H9 (cell line): ENCODE results near the gene PHGDH. TPM values are rescaled to one million over a fixed set of nuclear protein-coding genes. Genes with fewer than 3 reads are reported as not detected.

Experiments
- DNase-seq: peaks from one replicate; pipeline ENCODE4 v3.0.0-alpha.2; 2017
- H2AFZ ChIP-seq: one replicate; pipeline ENCODE4 v1.6.1; 2013; ENCODE audit warnings: mild to moderate bottlenecking, low read length, control low read depth, moderate library complexity
- H2AK5ac ChIP-seq: 2 replicates; pipeline ENCODE4 v1.6.1; 2013; ENCODE audit warnings: low read length, control low read depth, mixed read lengths; ENCODE audit not compliant: insufficient read length
- H2BK120ac ChIP-seq: one replicate; pipeline ENCODE4 v1.6.1; 2013; ENCODE audit warnings: low read depth, mild to moderate bottlenecking, low read length, control low read depth, inconsistent platforms; ENCODE audit not compliant: poor library complexity, severe bottlenecking
- H2BK12ac ChIP-seq: 2 replicates; pipeline ENCODE4 v1.6.1; 2013; ENCODE audit warnings: low read length, control low read depth, mixed read lengths, low read depth; ENCODE audit not compliant: insufficient read length
- H2BK15ac ChIP-seq: 2 replicates; pipeline ENCODE4 v1.6.1; 2013; ENCODE audit warnings: low read depth, low read length, control low read depth
- H2BK20ac ChIP-seq: one replicate; pipeline ENCODE4 v1.6.1; 2013; ENCODE audit warnings: low read depth, mild to moderate bottlenecking, low read length, control low read depth, inconsistent platforms; ENCODE audit not compliant: poor library complexity, severe bottlenecking
- H2BK5ac ChIP-seq: 2 replicates; pipeline ENCODE4 v1.6.1; 2013; ENCODE audit warnings: low read length, control low read depth, mixed read lengths; ENCODE audit not compliant: insufficient read length
- H3K14ac ChIP-seq: 2 replicates; pipeline ENCODE4 v1.6.1; 2013; ENCODE audit warnings: low read length, control low read depth; ENCODE audit not compliant: insufficient read depth
- H3K18ac ChIP-seq: 2 replicates; pipeline ENCODE4 v1.6.1; 2013; ENCODE audit warnings: low read depth, mild to moderate bottlenecking, mixed read lengths, low read length, control low read depth; ENCODE audit not compliant: insufficient read length
- H3K23ac ChIP-seq: 2 replicates; pipeline ENCODE4 v1.6.1; 2013; ENCODE audit warnings: low read length, control low read depth, mixed read lengths, low read depth; ENCODE audit not compliant: insufficient read length
- H3K23me2 ChIP-seq: 2 replicates; pipeline ENCODE4 v1.6.1; 2013; ENCODE audit warnings: low read depth, mild to moderate bottlenecking, mixed read lengths, low read length, control low read depth; ENCODE audit not compliant: insufficient read length, poor library complexity, severe bottlenecking
- H3K27ac ChIP-seq: 2 replicates; pipeline ENCODE4 v1.5.1; 2013; ENCODE audit warnings: low read length, control low read depth, mixed read lengths, low read depth; ENCODE audit not compliant: insufficient read length
- H3K27me3 ChIP-seq: 2 replicates; pipeline ENCODE4 v1.6.1; 2013; ENCODE audit warnings: low read length, control low read depth, inconsistent platforms; ENCODE audit not compliant: insufficient read depth
- H3K4ac ChIP-seq: 2 replicates; pipeline ENCODE4 v1.6.1; 2013; ENCODE audit warnings: low read depth, mild to moderate bottlenecking, control low read depth, inconsistent platforms, low read length, moderate library complexity
- H3K4me1 ChIP-seq: 2 replicates; pipeline ENCODE4 v1.6.1; 2013; ENCODE audit warnings: low read length, control low read depth, inconsistent platforms; ENCODE audit not compliant: insufficient read depth
- H3K4me2 ChIP-seq: 2 replicates; pipeline ENCODE4 v1.6.1; 2013; ENCODE audit warnings: low read length, control low read depth, mixed read lengths; ENCODE audit not compliant: insufficient read length, insufficient read depth
- H3K56ac ChIP-seq: 2 replicates; pipeline ENCODE4 v1.6.1; 2013; ENCODE audit warnings: low read depth, mild to moderate bottlenecking, mixed read lengths, low read length, control low read depth; ENCODE audit not compliant: insufficient read length
- H3K79me1 ChIP-seq: 2 replicates; pipeline ENCODE4 v1.6.1; 2013; ENCODE audit warnings: low read depth, mild to moderate bottlenecking, moderate library complexity, low read length, control low read depth, inconsistent platforms; ENCODE audit not compliant: insufficient read depth, poor library complexity, severe bottlenecking
- H3K79me2 ChIP-seq: 2 replicates; pipeline ENCODE4 v1.6.1; 2013; ENCODE audit warnings: low read length, control low read depth, inconsistent platforms; ENCODE audit not compliant: insufficient read depth
- H3K9ac ChIP-seq: 2 replicates; pipeline ENCODE4 v1.6.1; 2013; ENCODE audit warnings: low read length, control low read depth, mixed read lengths; ENCODE audit not compliant: insufficient read length; ENCODE audit errors: extremely low read depth
- H3K9me3 ChIP-seq: one replicate; pipeline ENCODE4 v1.6.1; 2013; ENCODE audit warnings: low read depth, low read length, inconsistent platforms; ENCODE audit not compliant: control insufficient read depth
- H3T11ph ChIP-seq: one replicate; pipeline ENCODE4 v1.6.1; 2013; ENCODE audit warnings: mild to moderate bottlenecking, low read length, control low read depth, inconsistent platforms
- H4K20me1 ChIP-seq: one replicate; pipeline ENCODE4 v1.6.1; 2013; ENCODE audit not compliant: control insufficient read depth, insufficient read length, insufficient read depth
- H4K5ac ChIP-seq: 2 replicates; pipeline ENCODE4 v1.6.1; 2013; ENCODE audit warnings: low read depth, mild to moderate bottlenecking, mixed read lengths, low read length, control low read depth; ENCODE audit not compliant: insufficient read length
- H4K8ac ChIP-seq: replicated peaks from 2 replicates; pipeline ENCODE4 v1.6.1; 2013; ENCODE audit warnings: low read length, control low read depth, mixed read lengths, low read depth; ENCODE audit not compliant: insufficient read length
- H4K91ac ChIP-seq: 2 replicates; pipeline ENCODE4 v1.6.1; 2013; ENCODE audit warnings: low read depth, mild to moderate bottlenecking, moderate library complexity, mixed read lengths, low read length, control low read depth; ENCODE audit not compliant: insufficient read length
- H3K27ac Mint-ChIP-seq, 3 experiments: 2 replicates in 2 of 3; 3 replicates in 1 of 3; pipeline ENCODE4 v1.8.0; 2020 to 2021; ENCODE audit warnings: mixed read lengths in 3 of 3, mild to moderate bottlenecking in 1 of 3, moderate library complexity in 1 of 3
- H3K27me3 Mint-ChIP-seq: 2 replicates; pipeline ENCODE4 v1.8.0; 2021; ENCODE audit warnings: low read depth, mild to moderate bottlenecking, moderate library complexity, mixed read lengths
- H3K36me3 Mint-ChIP-seq, 3 experiments: 2 replicates in 2 of 3; 3 replicates in 1 of 3; pipeline ENCODE4 v1.8.0; 2020 to 2021; ENCODE audit warnings: low read depth in 3 of 3, mixed read lengths in 3 of 3; ENCODE audit not compliant: insufficient read depth in 1 of 3
- H3K4me1 Mint-ChIP-seq, 2 experiments: 2 replicates each; pipeline ENCODE4 v1.8.0; 2020; ENCODE audit warnings: mixed read lengths in 2 of 2
- H3K4me3 Mint-ChIP-seq, 2 experiments: 2 replicates in 1 of 2; 3 replicates in 1 of 2; pipeline ENCODE4 v1.8.0; 2020 to 2021; ENCODE audit warnings: mild to moderate bottlenecking in 2 of 2, mixed read lengths in 2 of 2, moderate library complexity in 1 of 2
- H3K9me3 Mint-ChIP-seq, 2 experiments: 2 replicates in 1 of 2; 3 replicates in 1 of 2; pipeline ENCODE4 v1.8.0; 2020; ENCODE audit warnings: mild to moderate bottlenecking in 2 of 2, mixed read lengths in 2 of 2, moderate library complexity in 1 of 2
- WGBS: extraction: QIAGEN DNeasy Blood & Tissue Kit; methylation state at CpG from one replicate; pipeline ENCODE4 v1.1.7; 2013; ENCODE audit warnings: missing lambda C conversion rate, low lambda C conversion rate, mixed read lengths; ENCODE audit not compliant: insufficient read length; ENCODE audit errors: extremely low coverage; 5-methylcytosine and 5-hydroxymethylcytosine counted together
- total RNA-seq: library from RNA; stranded (reverse); gene quantifications from 2 replicates; pipeline ENCODE4 v1.2.1, GENCODE V29; 2021
- TF ChIP-seq, protein P1 (sequence below): fragments of 200-600 bp; sonication (generic); conservative IDR thresholded peaks from 3 replicates; pipeline ENCODE4 v1.8.0; 2021; ENCODE audit warnings: antibody characterized with exemption, mild to moderate bottlenecking

Gene PHGDH
- total RNA-seq, 1 experiment from 2014 or later = 458 TPM

DNA sequence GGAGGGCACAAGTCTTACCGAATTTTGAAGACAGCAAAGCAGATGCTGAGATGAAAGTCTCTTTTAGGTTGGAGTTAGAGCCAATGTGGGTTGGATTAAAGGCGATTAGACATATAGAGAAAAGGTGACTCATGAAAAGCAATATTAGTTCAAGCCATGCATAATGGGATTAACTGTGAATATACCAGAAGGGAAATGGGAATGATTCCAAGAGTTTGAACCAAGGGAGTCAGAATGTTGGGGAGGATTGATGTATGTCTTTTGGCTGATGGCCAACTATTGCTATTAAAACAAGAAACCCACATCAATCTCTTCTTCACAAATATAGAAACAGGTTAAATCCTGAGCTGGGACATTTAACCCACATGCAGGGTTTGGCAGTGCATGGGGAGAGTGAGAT lies 55.8 kb downstream of the PHGDH start:
- Histone ChIP-seq H2BK15ac (no peak overlapping the region), H3T11ph (no peak overlapping the region), H3K14ac (no peak overlapping the region), H2AFZ (no peak overlapping the region), H3K23ac (no peak overlapping the region), H4K5ac (no peak overlapping the region), H3K23me2 (no peaks in the 10 kb centered on the region), H3K9ac (no peak overlapping the region), H3K4ac (no peak overlapping the region), H3K9me3 (no peaks in the 10 kb centered on the region), H3K18ac (no peak overlapping the region), H4K91ac (no peak overlapping the region), H2BK120ac (no peak overlapping the region), H4K8ac (no peak overlapping the region), H3K27me3 (no peaks in the 10 kb centered on the region), H2BK20ac (no peak overlapping the region), H2BK5ac (no peak overlapping the region), H3K4me2 (no peak overlapping the region), H2AK5ac (no peak overlapping the region), H2BK12ac (no peak overlapping the region), H3K79me1 (no peaks in the 10 kb centered on the region), H3K4me1 (no peaks in the 10 kb centered on the region), H4K20me1 (no peaks in the 10 kb centered on the region), H3K56ac (no peak overlapping the region), H3K79me2 (no peaks in the 10 kb centered on the region), H3K27ac (no peak overlapping the region)
- H3K36me3 Mint-ChIP-seq = no peaks in the 10 kb centered on the region
- DNase-seq = no peak
- H3K4me1 Mint-ChIP-seq = peaks cover 6 to 7% of the 10 kb centered on the region in 2 experiments; a peak in 1 of 4 replicates
- no peaks in the 10 kb centered on the region; a peak in 1 of 5 replicates for H3K9me3 Mint-ChIP-seq
- no CpG with 5 or more reads among the region's 2 CpGs for WGBS
- H3K27ac Mint-ChIP-seq = no peak overlapping the region
- H3K27me3 Mint-ChIP-seq = peaks cover 7% of the 10 kb centered on the region
- TF ChIP-seq, protein P1, sequence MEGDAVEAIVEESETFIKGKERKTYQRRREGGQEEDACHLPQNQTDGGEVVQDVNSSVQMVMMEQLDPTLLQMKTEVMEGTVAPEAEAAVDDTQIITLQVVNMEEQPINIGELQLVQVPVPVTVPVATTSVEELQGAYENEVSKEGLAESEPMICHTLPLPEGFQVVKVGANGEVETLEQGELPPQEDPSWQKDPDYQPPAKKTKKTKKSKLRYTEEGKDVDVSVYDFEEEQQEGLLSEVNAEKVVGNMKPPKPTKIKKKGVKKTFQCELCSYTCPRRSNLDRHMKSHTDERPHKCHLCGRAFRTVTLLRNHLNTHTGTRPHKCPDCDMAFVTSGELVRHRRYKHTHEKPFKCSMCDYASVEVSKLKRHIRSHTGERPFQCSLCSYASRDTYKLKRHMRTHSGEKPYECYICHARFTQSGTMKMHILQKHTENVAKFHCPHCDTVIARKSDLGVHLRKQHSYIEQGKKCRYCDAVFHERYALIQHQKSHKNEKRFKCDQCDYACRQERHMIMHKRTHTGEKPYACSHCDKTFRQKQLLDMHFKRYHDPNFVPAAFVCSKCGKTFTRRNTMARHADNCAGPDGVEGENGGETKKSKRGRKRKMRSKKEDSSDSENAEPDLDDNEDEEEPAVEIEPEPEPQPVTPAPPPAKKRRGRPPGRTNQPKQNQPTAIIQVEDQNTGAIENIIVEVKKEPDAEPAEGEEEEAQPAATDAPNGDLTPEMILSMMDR = no peak
- H3K4me3 Mint-ChIP-seq = no peak overlapping the region
